ENCODE results near the gene CIZ1. TPM values are rescaled to one million over a fixed set of nuclear protein-coding genes. Genes with fewer than 3 reads are reported as not detected.
A peak's percentile ranks its signal among the peaks of the same experiment; 100 is the strongest.

The CIZ1 gene
- total and polyA plus RNA-seq, 7 experiments from 2014 or later = 11.2 to 163 (median 137) TPM

- intact Hi-C loops (cut with micrococcal nuclease) = loop anchor here (1.0 kb wide), 9 partner anchors 15 to 238 kb away; partner anchors contain the start of genes BBLN (in 2 of the 2), DNM1 (in 2 of the 2), GOLGA2 (in 2 of the 2) and SWI5 (in 2 of the 2)
- peak overlapping the region; percentile 80 to 93 (median 83) for H3K4me3 Mint-ChIP-seq
- peaks cover 0 to 3% (median 0%) of the 10 kb centered on the region in 11 donors for H3K9me3 Mint-ChIP-seq
- DNase-seq = no peak
- ATAC-seq = no peak
- H3K4me1 ChIP-seq (ENCODE audit: control insufficient read depth in 2 of 2, insufficient read depth in 2 of 2, low read length in 2 of 2) = peaks cover 5 to 7% of the 10 kb centered on the region in 2 donors
- peak overlapping the region; percentile 62 for H3K4me3 ChIP-seq (ENCODE audit: low read length)
- no peaks in the 10 kb centered on the region for H3K36me3 ChIP-seq (ENCODE audit: control insufficient read depth in 2 of 3, insufficient read depth in 3 of 3, low read length in 3 of 3)
- ChIA-PET CTCF (interaction anchor here (0.8 kb wide), 1 partner anchor 24 kb away, joined by 3 read pairs; no protein-coding TSS in a partner anchor), POLR2A (interaction anchor here (0.6 to 1.3 kb wide), 2 partner anchors 7 to 58 kb away, joined by 3 to 5 read pairs; partner anchors contain the start of genes GOLGA2 and SWI5)
- no peaks in the 10 kb centered on the region for H3K36me3 Mint-ChIP-seq
- H3K27me3 ChIP-seq (ENCODE audit: control insufficient read depth in 2 of 2, insufficient read depth in 2 of 2, low read length in 2 of 2) = no peaks in the 10 kb centered on the region
- H3K27me3 Mint-ChIP-seq = peaks cover 0 to 9% (median 0%) of the 10 kb centered on the region in 5 donors
- H3K27ac Mint-ChIP-seq = peak overlapping the region; percentile 18 to 93 (median 65)
- peak overlapping the region; percentile 47 for H3K27ac ChIP-seq (ENCODE audit: low read depth, low read length)
- no peaks in the 10 kb centered on the region for H3K9me3 ChIP-seq (ENCODE audit: control insufficient read depth in 2 of 3, low read length in 3 of 3)
- peaks cover 9 to 13% (median 12%) of the 10 kb centered on the region in 7 donors for H3K4me1 Mint-ChIP-seq
These were observed 26.8 kb upstream of the CIZ1 start for GRCh38 chr9:128218172-128218517.

GRCh38 chr9:128216781-128217553 lies 25.6 kb upstream of the CIZ1 start:
- Mint-ChIP-seq H3K9me3 (peaks cover 0 to 3% (median 0%) of the 10 kb centered on the region in 11 donors), H3K27me3 (peaks cover 0 to 15% (median 3%) of the 10 kb centered on the region in 5 donors), H3K36me3 (no peaks in the 10 kb centered on the region), H3K4me1 (peaks cover 9 to 13% (median 12%) of the 10 kb centered on the region in 7 donors), H3K27ac (peak overlapping the region in 2 of 9 donors; percentile 6 to 14), H3K4me3 (peak overlapping the region in 1 of 10 donors; percentile 29)
- intact Hi-C loops (cut with micrococcal nuclease) = no loop called here
- Histone ChIP-seq H3K4me3 (ENCODE audit: low read length) (no peak overlapping the region), H3K9me3 (ENCODE audit: control insufficient read depth in 2 of 3, low read length in 3 of 3) (no peaks in the 10 kb centered on the region), H3K27ac (ENCODE audit: low read depth, low read length) (no peak overlapping the region), H3K27me3 (ENCODE audit: control insufficient read depth in 2 of 2, insufficient read depth in 2 of 2, low read length in 2 of 2) (no peaks in the 10 kb centered on the region), H3K36me3 (ENCODE audit: control insufficient read depth in 2 of 3, insufficient read depth in 3 of 3, low read length in 3 of 3) (no peaks in the 10 kb centered on the region), H3K4me1 (ENCODE audit: control insufficient read depth in 2 of 2, insufficient read depth in 2 of 2, low read length in 2 of 2) (peaks cover 5 to 7% of the 10 kb centered on the region in 2 donors)
- DNase-seq (no peak), ATAC-seq (no peak)
- ChIA-PET CTCF (interaction anchor here (1.6 kb wide), 1 partner anchor 11 kb away, joined by 5 read pairs; no protein-coding TSS in a partner anchor), POLR2A (no interaction called here)

- no peaks in the 10 kb centered on the region for H3K36me3 Mint-ChIP-seq
- no peak overlapping the region for H3K27ac ChIP-seq (ENCODE audit: low read depth, low read length)
- peaks cover 9 to 13% (median 12%) of the 10 kb centered on the region in 7 donors for H3K4me1 Mint-ChIP-seq
- ATAC-seq = no peak
- peaks cover 5 to 7% of the 10 kb centered on the region in 2 donors for H3K4me1 ChIP-seq (ENCODE audit: control insufficient read depth in 2 of 2, insufficient read depth in 2 of 2, low read length in 2 of 2)
- H3K36me3 ChIP-seq (ENCODE audit: control insufficient read depth in 2 of 3, insufficient read depth in 3 of 3, low read length in 3 of 3) = no peaks in the 10 kb centered on the region
- no peak for DNase-seq
- no peaks in the 10 kb centered on the region for H3K27me3 ChIP-seq (ENCODE audit: control insufficient read depth in 2 of 2, insufficient read depth in 2 of 2, low read length in 2 of 2)
- peaks cover 0 to 27% (median 7%) of the 10 kb centered on the region in 5 donors for H3K27me3 Mint-ChIP-seq
- ChIA-PET CTCF (interaction anchor here (1.6 kb wide), 1 partner anchor 10 kb away, joined by 5 read pairs; no protein-coding TSS in a partner anchor), POLR2A (interaction anchor here (0.6 kb wide), 1 partner anchor 56 kb away, joined by 3 read pairs; the partner anchor contains the start of gene BBLN)
- H3K4me3 ChIP-seq (ENCODE audit: low read length) = no peak overlapping the region
- intact Hi-C loops (cut with micrococcal nuclease) = no loop called here
- no peak overlapping the region for H3K27ac Mint-ChIP-seq
- H3K9me3 ChIP-seq (ENCODE audit: control insufficient read depth in 2 of 3, low read length in 3 of 3) = no peaks in the 10 kb centered on the region
- peaks cover 0 to under 1% (median 0%) of the 10 kb centered on the region in 11 donors for H3K9me3 Mint-ChIP-seq
- H3K4me3 Mint-ChIP-seq = no peak overlapping the region
These were observed 24.4 kb upstream of the CIZ1 start for GRCh38 chr9:128215491-128216409.

GRCh38 chr9:128214571-128215490 lies 23.5 kb upstream of the CIZ1 start:
- intact Hi-C loops (cut with micrococcal nuclease) = no loop called here
- H3K4me1 Mint-ChIP-seq = peaks cover 9 to 13% (median 12%) of the 10 kb centered on the region in 7 donors
- peaks cover 5 to 7% of the 10 kb centered on the region in 2 donors for H3K4me1 ChIP-seq (ENCODE audit: control insufficient read depth in 2 of 2, insufficient read depth in 2 of 2, low read length in 2 of 2)
- ChIA-PET CTCF (no interaction called here), POLR2A (interaction anchor here (0.6 kb wide), 1 partner anchor 55 kb away, joined by 3 read pairs; the partner anchor contains the start of gene BBLN)
- H3K36me3 ChIP-seq (ENCODE audit: control insufficient read depth in 2 of 3, insufficient read depth in 3 of 3, low read length in 3 of 3) = no peaks in the 10 kb centered on the region
- H3K4me3 ChIP-seq (ENCODE audit: low read length) = no peak overlapping the region
- ATAC-seq (no peak), DNase-seq (no peak)
- no peak overlapping the region for H3K27ac Mint-ChIP-seq
- peaks cover 0 to 27% (median 7%) of the 10 kb centered on the region in 5 donors for H3K27me3 Mint-ChIP-seq
- no peaks in the 10 kb centered on the region for H3K9me3 ChIP-seq (ENCODE audit: control insufficient read depth in 2 of 3, low read length in 3 of 3)
- H3K27me3 ChIP-seq (ENCODE audit: control insufficient read depth in 2 of 2, insufficient read depth in 2 of 2, low read length in 2 of 2) = no peaks in the 10 kb centered on the region
- H3K4me3 Mint-ChIP-seq = no peak overlapping the region
- no peaks in the 10 kb centered on the region for H3K9me3 Mint-ChIP-seq
- H3K27ac ChIP-seq (ENCODE audit: low read depth, low read length) = no peak overlapping the region
- no peaks in the 10 kb centered on the region for H3K36me3 Mint-ChIP-seq

- DNase-seq (no peak), ATAC-seq (no peak)
- Histone ChIP-seq H3K27ac (ENCODE audit: low read depth, low read length) (no peak overlapping the region), H3K4me1 (ENCODE audit: control insufficient read depth in 2 of 2, insufficient read depth in 2 of 2, low read length in 2 of 2) (peaks cover 5 to 7% of the 10 kb centered on the region in 2 donors), H3K27me3 (ENCODE audit: control insufficient read depth in 2 of 2, insufficient read depth in 2 of 2, low read length in 2 of 2) (no peaks in the 10 kb centered on the region), H3K4me3 (ENCODE audit: low read length) (no peak overlapping the region), H3K36me3 (ENCODE audit: control insufficient read depth in 2 of 3, insufficient read depth in 3 of 3, low read length in 3 of 3) (no peaks in the 10 kb centered on the region), H3K9me3 (ENCODE audit: control insufficient read depth in 2 of 3, low read length in 3 of 3) (no peaks in the 10 kb centered on the region)
- POLR2A ChIA-PET = no interaction called here
- intact Hi-C loops (cut with micrococcal nuclease) = no loop called here
- Mint-ChIP-seq H3K4me3 (no peak overlapping the region), H3K27ac (peak overlapping the region in 1 of 9 donors; percentile 32), H3K9me3 (no peaks in the 10 kb centered on the region), H3K36me3 (no peaks in the 10 kb centered on the region), H3K27me3 (peaks cover 0 to 27% (median 7%) of the 10 kb centered on the region in 5 donors), H3K4me1 (peaks cover 9 to 10% (median 10%) of the 10 kb centered on the region in 7 donors)
- CTCF ChIA-PET = no interaction called here
These were observed 22.6 kb upstream of the CIZ1 start for GRCh38 chr9:128213746-128214497.

All from naive thymus-derived CD4-positive, alpha-beta T cell (primary cell).